Measurements from ENCODE around the gene SLC66A1. TPM values are rescaled to one million over a fixed set of nuclear protein-coding genes. Genes with fewer than 3 reads are reported as not detected.

Gene SLC66A1
- total and polyA plus RNA-seq, 9 of the 15 experiments (the other 6 are each of a cell fraction or from before 2014, with no cell fraction given) = 1.2 to 40.8 (median 18.6) TPM

DNA sequence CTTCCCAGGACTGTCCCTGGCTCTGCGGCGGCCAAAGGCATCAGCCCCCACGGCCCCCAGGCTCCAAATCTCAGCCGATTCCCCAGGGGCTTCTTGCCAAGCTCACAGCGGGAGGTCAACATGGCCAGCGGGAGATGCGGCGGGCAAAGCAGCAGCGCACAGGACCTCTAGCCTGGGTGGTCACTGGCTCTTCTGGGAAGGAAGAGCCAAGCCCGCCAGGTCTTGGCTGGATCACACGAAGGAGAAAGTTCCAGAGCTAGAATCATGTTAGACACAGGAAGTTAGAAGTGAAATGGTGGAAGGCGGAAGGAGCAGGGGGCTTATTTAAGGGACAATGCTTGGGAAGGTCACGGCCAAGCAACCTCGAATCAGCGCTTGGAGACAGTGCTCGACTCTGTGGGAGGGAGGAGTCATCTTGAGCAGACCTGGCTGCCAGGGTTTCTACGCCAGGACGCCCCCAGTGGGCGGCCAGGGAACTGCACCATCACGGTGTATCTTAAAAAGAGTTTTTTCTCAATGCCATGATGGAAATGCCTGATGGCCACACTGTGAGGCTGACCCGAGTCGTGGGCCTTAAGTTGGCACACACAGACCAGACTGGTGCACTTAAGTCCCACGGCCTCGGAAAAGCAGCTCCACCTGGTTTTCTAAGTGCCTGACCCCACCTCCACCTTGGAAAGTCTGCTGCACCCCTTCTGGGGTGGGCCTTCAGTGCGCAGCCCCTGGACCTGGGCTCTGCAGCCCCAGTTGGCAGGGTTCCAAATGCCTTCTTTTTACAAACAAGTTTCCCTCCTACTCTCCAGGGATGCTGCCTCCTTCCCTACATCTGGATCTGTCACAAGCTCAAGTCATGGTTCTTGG, 29.3 kb downstream of the SLC66A1 start (continued):
- TF ChIP-seq ZNF407 (IDR thresholded peaks at IDR 0.05; ENCODE audit: low read depth) = no peak
- TF ChIP-seq BCOR (IDR thresholded peaks at IDR 0.05) = no peak
- no peak for TF ChIP-seq DLX4 (CRISPR knock-in tag; IDR thresholded peaks at IDR 0.05)
- no peak for TF ChIP-seq FOXK1 (CRISPR knock-in tag; IDR thresholded peaks at IDR 0.05; ENCODE audit: borderline replicate concordance)
- TF ChIP-seq HSF4 (CRISPR knock-in tag; IDR thresholded peaks at IDR 0.05; ENCODE audit: borderline replicate concordance) = no peak
- no peak for TF ChIP-seq KDM1A (IDR thresholded peaks at IDR 0.05)
- TF ChIP-seq RBM17 (IDR thresholded peaks at IDR 0.05; ENCODE audit: borderline replicate concordance, low read depth, low read length) = no peak
- TF ChIP-seq HOXB6 (CRISPR knock-in tag; IDR thresholded peaks at IDR 0.05; ENCODE audit: borderline replicate concordance) = no peak
- no peak for TF ChIP-seq DMBX1 (CRISPR knock-in tag; IDR thresholded peaks at IDR 0.05; ENCODE audit: borderline replicate concordance)
- TF ChIP-seq ZSCAN29 (IDR thresholded peaks at IDR 0.05) = no peak
- no peak for TF ChIP-seq KLF1 (tag; IDR thresholded peaks at IDR 0.05)
- TF ChIP-seq, protein P1, sequence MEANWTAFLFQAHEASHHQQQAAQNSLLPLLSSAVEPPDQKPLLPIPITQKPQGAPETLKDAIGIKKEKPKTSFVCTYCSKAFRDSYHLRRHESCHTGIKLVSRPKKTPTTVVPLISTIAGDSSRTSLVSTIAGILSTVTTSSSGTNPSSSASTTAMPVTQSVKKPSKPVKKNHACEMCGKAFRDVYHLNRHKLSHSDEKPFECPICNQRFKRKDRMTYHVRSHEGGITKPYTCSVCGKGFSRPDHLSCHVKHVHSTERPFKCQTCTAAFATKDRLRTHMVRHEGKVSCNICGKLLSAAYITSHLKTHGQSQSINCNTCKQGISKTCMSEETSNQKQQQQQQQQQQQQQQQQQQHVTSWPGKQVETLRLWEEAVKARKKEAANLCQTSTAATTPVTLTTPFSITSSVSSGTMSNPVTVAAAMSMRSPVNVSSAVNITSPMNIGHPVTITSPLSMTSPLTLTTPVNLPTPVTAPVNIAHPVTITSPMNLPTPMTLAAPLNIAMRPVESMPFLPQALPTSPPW (CRISPR knock-in tag; IDR thresholded peaks at IDR 0.05) = no peak
- no peak for TF ChIP-seq ZZZ3 (IDR thresholded peaks at IDR 0.05)
- TF ChIP-seq PTTG1 (tag; IDR thresholded peaks at IDR 0.05; ENCODE audit: low read depth) = no peak
- no peak for TF ChIP-seq ZNF253 (CRISPR knock-in tag; conservative IDR thresholded peaks at IDR 0.05)
- no peak for TF ChIP-seq BRCA1 (IDR thresholded peaks at IDR 0.05)
- TF ChIP-seq BRCA1 (CRISPR knock-in tag; IDR thresholded peaks at IDR 0.05) = no peak
- TF ChIP-seq MAFG (tag; conservative IDR thresholded peaks at IDR 0.05) = no peak

Measured in K562 (cell line).